ENCODE measurements around the gene ARMC7.
"Not testable (repeated sequence)": the region's sequence is repeated elsewhere in the genome, so short reads cannot be mapped to it uniquely, and the experiment has no call there.

Gene ARMC7

GRCh38 chr17:75102385-75102821, 7.4 kb upstream of the ARMC7 start:
- DNase-seq (ENCODE audit: low spot score): no peak

GRCh38 chr17:75103601-75104554, 5.9 kb upstream of the ARMC7 start:
- DNase-seq (ENCODE audit: low spot score): no peak

DNA sequence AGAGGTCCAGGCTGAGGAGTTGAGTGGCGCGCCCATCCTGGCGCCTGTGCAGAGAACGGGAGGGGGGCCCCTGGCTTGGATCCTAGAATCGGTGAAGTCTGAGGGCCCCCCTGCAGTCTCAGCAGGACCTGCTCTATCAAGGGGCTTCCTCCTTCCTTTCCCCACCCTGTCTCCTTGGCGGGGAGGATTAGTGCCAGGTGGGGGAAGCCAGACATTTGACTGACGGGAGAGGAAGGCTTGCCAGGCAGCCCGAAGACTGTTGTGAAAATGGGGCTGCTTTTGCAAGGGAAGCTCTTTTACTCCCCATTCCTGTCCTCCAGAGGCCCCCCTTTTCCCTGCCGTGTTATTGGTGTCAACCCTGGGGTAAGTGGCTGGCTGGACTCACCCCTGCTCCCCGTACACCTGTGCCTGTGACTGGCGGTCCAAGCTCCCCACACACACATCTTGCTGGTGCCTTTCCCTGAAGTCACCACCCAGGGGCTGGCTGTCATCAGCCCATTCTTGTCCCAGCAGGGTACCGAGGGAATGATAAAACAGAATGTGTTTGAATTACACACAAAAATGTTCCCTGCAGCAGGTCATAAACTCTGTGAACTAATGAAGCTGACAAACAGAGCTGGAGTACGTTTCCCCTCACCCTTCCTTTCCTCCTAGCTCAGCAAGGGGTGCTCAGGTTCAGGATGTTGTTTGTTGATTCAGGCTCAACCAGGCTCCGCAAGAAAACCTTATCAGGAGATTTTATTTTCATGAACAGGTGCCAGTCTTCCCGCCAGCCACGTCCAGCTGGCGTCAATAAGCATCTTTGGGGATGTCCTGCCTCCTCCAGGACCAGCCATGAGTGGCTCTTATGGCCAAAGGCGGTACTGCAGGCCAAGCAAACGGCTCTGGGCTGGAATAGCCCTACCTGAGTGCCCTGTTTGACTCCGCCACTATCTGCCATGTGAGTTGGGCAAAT, 4.4 kb upstream of the ARMC7 start:
- DNase-seq (ENCODE audit: low spot score): peak; percentile 67

DNA sequence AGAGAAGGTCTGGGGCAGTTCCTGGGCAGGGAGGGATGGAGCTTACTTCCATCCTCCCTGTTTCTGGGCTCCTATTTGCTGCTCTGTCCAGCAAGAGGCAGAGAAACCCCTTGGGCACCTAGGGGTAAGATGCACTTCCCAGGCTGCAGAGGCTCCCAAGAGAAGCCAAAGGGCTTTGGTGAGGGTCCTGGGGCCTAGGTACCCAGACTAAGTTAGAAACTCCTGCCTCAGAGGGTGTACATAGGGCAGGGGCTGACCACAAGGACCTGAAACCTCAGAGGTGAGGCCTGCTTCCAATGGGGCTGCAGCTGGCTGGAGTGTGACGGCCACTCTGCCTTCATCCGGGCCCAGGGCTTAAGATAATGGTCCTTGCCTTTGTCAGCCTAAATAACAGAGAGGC, 1.6 kb upstream of the ARMC7 start:
- no peak for DNase-seq (ENCODE audit: low spot score)

DNA sequence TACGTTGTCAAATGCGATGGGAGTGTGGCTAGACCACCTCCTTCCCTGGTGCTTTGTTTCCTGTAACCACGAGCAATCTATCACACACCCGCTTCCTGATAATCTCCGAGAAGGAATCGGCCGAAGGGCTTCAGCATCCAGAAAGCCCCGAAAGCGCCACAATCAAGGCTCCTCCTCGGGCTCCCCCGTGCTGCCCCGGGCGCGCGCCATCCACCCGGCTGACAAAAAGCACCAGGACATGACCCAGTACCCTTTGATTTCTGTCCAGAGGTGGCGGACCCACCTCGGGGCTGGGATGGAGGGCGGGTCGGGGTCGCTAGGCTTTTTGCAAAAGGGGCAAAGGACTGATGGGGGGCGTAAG, 743 bp upstream of the ARMC7 start:
- DNase-seq (ENCODE audit: low spot score): no peak

DNA sequence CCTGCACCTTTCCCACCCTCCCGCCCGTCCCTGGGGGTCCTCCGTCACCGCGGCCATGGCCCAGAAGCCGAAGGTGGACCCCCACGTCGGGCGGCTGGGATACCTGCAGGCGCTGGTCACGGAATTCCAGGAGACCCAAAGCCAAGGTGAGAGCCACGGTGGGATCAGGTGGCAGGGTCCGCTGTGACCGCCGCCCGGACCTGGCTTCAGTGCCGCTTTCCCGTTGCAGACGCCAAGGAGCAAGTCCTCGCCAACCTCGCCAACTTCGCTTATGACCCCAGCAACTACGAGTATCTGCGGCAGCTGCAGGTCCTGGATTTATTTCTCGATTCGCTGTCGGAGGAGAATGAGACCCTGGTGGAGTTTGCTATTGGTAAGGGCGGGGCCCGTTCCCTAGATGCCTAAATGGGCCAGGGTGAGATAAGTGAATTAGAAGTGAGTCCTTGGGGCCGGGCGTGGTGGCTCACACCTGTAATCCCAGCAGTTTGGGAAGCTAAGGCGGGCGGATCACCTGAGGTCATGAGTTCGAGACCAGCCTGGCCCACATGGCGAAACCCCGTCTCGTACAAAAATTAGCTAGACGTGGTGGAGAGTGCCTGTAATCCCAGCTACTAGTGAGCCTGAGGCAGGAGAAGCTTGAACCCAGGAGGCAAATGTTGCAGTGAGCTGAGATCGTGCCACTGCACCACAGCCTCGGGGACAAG, 617 bp downstream of the ARMC7 start:
- DNase-seq (ENCODE audit: low spot score): no peak

DNA sequence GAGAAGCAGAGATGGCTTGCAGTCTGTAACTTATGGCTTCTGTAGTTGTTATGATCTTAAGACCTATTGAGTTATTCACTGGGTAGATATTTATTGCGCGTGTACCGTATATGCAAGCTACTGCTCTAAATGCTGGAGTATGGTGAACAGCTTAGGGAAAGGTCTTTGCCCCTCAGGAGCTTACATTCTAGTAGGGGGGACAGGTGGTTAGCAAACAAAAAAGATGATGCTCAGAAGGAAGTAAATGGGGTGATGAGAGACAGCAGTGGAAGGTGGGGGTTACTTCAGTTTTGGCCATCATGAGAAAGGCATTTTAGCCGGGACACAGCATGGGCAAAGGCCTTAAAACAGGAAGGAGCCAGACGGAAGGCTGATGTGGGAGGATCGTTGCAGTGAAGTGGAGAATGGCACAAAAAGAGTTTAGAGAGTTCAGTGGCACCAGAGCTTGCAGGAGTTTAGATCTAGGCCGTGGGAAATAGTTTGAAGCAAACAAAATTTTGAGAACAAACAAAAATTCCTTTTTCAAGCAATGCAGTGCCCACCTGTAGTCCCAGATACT, 2.1 kb downstream of the ARMC7 start:
- no peak for DNase-seq (ENCODE audit: low spot score)

DNA sequence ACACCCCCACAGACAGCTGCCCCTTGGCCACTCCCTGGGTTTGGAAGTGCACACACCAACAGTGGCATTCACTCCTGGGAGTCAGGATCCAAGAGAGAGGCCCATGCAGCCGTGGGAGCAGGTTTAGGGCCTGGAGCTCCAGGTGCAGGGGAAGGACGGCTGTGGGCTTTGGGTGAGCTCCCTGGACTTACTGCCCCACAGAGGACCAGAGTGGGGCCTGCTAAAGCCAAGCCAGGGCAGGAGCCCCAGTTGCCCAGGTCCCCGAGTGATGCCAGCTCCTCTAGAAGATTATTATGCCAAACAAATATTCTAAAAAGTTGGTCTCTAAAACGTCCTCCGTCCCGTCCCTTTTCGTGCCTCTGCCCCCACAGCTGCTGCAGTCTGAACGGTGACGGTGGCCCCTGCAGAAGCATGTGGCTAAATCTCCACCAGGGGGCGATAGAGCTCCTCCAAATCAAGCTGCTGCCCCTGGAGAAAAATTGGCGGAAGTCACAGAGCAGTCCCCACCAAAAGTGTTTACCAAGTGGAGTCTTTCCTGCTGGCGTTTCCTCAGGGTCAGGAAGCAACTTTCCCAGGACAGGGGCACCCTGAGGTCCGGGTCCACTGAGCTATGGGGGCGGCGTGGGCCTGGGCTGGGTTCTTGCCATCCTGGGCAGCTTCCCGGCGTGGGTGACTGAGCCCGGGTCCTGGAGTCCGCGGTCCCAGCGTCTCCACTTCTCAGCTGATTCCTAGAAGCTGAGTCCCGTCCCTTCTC, 4.2 kb downstream of the ARMC7 start:
- DNase-seq (ENCODE audit: low spot score): peak; percentile 71

- no peak for DNase-seq (ENCODE audit: low spot score)
Measured at GRCh38 chr17:75114552-75115314, 5.0 kb downstream of the ARMC7 start.

GRCh38 chr17:75115555-75115954, 5.8 kb downstream of the ARMC7 start:
- DNase-seq (ENCODE audit: low spot score): no peak

- no peak for DNase-seq (ENCODE audit: low spot score)
Measured at GRCh38 chr17:75116737-75117136, 7.0 kb downstream of the ARMC7 start.

DNA sequence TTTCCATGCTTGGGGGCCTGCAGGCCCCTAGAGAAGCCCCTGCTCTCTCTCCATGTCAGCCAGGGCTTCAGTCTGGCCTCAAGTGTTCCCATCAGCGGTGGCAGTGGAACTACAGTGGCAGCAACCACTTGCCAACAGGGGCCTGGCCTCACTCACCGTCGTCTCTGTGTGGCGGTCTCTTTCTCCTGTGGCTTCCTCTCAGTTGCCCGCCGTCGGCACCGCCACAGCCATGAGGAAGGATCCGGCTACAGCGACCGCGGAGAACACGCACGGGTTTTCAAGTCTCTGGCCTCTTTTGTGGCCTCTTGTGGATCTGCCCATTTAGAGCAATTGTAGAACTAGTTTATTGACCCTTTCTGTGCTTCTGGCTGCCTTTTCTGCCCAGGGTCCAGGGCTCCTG, 8.5 kb downstream of the ARMC7 start:
- no peak for DNase-seq (ENCODE audit: low spot score)

- no peak for DNase-seq (ENCODE audit: low spot score)
Measured at GRCh38 chr17:75124041-75124818, 14.5 kb downstream of the ARMC7 start.

DNA sequence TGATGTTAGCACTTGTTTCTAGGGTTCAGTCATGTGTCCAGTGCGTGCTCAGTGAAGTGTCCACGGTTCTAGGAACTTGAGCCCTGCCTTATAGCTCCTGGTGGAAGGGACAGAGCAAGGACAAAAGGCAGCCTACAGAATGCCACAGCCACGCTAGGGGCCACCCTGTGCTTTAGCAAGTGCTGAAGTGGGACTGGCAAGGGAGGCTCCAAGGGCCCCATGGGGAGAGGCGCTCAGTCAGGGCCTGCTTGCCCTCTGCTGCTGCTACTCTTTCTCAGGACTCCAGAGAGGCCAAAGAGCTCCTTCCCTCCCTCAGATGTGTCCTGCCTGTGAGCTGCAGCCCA, 15.0 kb downstream of the ARMC7 start:
- no peak for DNase-seq (ENCODE audit: low spot score)

DNA sequence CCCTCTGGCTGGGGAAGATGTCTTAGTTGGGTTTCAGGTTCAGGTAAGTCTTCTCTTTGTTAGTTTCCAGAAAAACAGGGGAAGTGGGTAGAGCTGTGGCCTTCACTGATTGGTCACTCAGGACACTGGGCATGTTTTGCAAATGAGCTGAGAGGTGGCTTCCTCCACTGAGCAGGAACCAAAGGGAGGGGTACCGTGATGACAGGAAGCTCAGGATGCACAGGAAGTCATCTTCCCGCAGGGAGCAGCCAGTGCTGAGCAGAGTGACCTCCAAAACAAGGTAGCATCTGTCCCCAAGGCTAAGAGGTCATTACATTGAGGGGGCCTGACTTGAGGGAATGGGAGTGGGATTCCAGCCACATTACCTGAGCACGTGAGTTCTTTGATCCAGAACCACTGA, 16.2 kb downstream of the ARMC7 start:
- no peak for DNase-seq (ENCODE audit: low spot score)

GRCh38 chr17:75126954-75127353, 17.2 kb downstream of the ARMC7 start:
- no peak for DNase-seq (ENCODE audit: low spot score)

- not testable (repeated sequence) for DNase-seq (ENCODE audit: low spot score)
Measured at GRCh38 chr17:75127936-75128335, 18.2 kb downstream of the ARMC7 start.

GRCh38 chr17:75128694-75129505, 19.1 kb downstream of the ARMC7 start:
- DNase-seq (ENCODE audit: low spot score): no peak

GRCh38 chr17:75129576-75129975, 19.8 kb downstream of the ARMC7 start:
- no peak for DNase-seq (ENCODE audit: low spot score)

Data from HuH-7.5 (cell line).